GM19463 (cell line): ENCODE measurements around the gene KIRREL2.

Experiments used
- ATAC-seq: cut with Tn5 transposase; IDR thresholded peaks from one replicate; pipeline ENCODE4 v1.9.1; 2021; ENCODE audit warnings: mild to moderate bottlenecking, moderate library complexity; ENCODE audit not compliant: unreplicated experiment

KIRREL2 gene

DNA sequence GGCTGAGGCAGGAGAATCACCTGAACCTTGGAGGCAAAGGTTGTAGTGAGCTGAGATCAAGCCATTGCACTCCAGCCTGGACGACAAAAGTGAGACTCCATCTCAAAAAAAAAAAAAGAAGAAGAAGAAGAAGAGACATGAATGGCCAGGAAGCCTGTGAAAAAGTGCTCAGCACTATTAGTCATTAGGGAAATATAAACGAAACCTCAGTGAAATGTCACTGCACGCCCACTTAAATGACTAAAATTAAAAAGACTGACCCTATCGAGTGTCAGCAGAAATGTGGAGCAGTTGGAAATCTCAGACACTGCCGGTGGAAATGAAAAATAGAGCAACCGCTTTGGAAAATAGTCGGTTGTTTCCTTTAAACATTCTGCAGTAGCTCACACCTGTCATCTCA is 56.9 kb downstream of the KIRREL2 start:
- no peak for ATAC-seq

DNA sequence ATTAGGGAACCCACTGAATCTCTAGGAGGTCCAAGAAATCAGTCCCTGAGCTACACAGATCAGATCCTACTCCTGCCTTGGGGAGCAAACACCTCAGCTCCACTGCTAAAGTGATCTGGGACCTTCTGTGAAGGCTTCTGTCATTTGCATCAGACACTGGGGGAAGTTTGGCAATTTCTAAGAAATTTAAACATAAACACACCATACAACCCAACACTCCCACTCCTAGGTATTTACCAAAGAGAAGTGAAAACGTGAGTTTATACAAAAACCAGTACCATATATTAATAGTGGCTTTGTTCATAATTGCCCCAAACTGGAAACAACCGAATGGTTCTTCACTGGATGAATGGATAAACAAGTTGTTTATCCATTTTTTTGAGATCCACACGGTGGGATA is 58.7 kb downstream of the KIRREL2 start:
- no peak for ATAC-seq
